Endothelial cell of umbilical vein (primary cell): ENCODE data around the gene TOP2B. TPM values are rescaled to one million over a fixed set of nuclear protein-coding genes. Genes with fewer than 3 reads are reported as not detected.

Experiments
- BruUV-seq: library from RNA; stranded (reverse); fragments of 400-500 nt; replicated peaks from 2 replicates; lab custom pipeline; 2021; lab: Mats Ljungman, UMichigan
- CTCF ChIA-PET: fragments of 300-600, 350-600 bp; sonication (Branson Sonifier 250); formaldehyde crosslinking; loops from one replicate; lab custom pipeline; 2021; ENCODE audit warnings: antibody characterized with exemption, inconsistent platforms; lab: Charles Lee
- POLR2A ChIA-PET: fragments of 300-600, 350-600 bp; sonication (Branson Sonifier 250); formaldehyde crosslinking; loops from one replicate; lab custom pipeline; 2021; ENCODE audit warnings: antibody characterized with exemption, inconsistent platforms; lab: Charles Lee
- DNase-seq: peaks from one replicate; pipeline ENCODE4 v3.0.0-alpha.2; 2011; ENCODE audit warnings: low read depth, low spot score
- FAIRE-seq: peaks from 2 replicates; lab custom pipeline; 2011; peaks lifted over from hg19 to GRCh38; lab: Jason Lieb, UNC
- H2AFZ ChIP-seq: 2 replicates; pipeline ENCODE4 v1.6.0; 2012; ENCODE audit warnings: low read depth, low read length, control low read depth, inconsistent platforms
- H3K27ac ChIP-seq: 2 replicates; pipeline ENCODE4 v1.5.1; 2011; ENCODE audit warnings: low read depth, mild to moderate bottlenecking, control low read depth, low read length, moderate library complexity; ENCODE audit not compliant: insufficient read depth
- H3K27me3 ChIP-seq, 2 experiments: 2 replicates each; pipeline versions ENCODE4 v1.6.0 to v1.6.1; 2011; ENCODE audit warnings: low read length in 2 of 2, mixed read lengths in 1 of 2; ENCODE audit not compliant: control insufficient read depth in 2 of 2, insufficient read depth in 2 of 2
- H3K36me3 ChIP-seq, 2 experiments: 2 replicates in 1 of 2; 3 replicates in 1 of 2; pipeline ENCODE4 v1.5.1; 2011; ENCODE audit warnings: low read length in 2 of 2, mild to moderate bottlenecking in 1 of 2, moderate library complexity in 1 of 2; ENCODE audit not compliant: control insufficient read depth in 2 of 2, insufficient read depth in 2 of 2; ENCODE audit errors: extremely low read depth in 1 of 2
- H3K4me1 ChIP-seq: 3 replicates; pipeline ENCODE4 v1.5.1; 2011; ENCODE audit warnings: mild to moderate bottlenecking, low read length; ENCODE audit not compliant: control insufficient read depth, insufficient read depth; ENCODE audit errors: extremely low read depth
- H3K4me2 ChIP-seq: 2 replicates; pipeline ENCODE4 v1.6.1; 2011; ENCODE audit warnings: low read length, control low read depth, mixed read lengths; ENCODE audit not compliant: insufficient read depth
- H3K4me3 ChIP-seq, 3 experiments: fragments of 200-600 bp in 1 of 3; sonication (generic), shearing (Covaris generic) in 1 of 3; replicated peaks in 1 of 3; 2 replicates each; pipeline ENCODE4 v1.5.1; 2011 to 2016; ENCODE audit warnings: control low read depth in 3 of 3, low read length in 3 of 3, mild to moderate bottlenecking in 2 of 3, inconsistent platforms in 1 of 3, low read depth in 1 of 3, moderate library complexity in 1 of 3; ENCODE audit not compliant: insufficient read depth in 1 of 3
- H3K79me2 ChIP-seq: 2 replicates; pipeline ENCODE4 v1.6.0; 2012; ENCODE audit warnings: low read length, inconsistent platforms; ENCODE audit not compliant: control insufficient read depth, insufficient read depth
- H3K9ac ChIP-seq: replicated peaks from 2 replicates; pipeline ENCODE3; 2011; ENCODE audit warnings: low read length, control low read depth; ENCODE audit not compliant: insufficient read depth; ENCODE audit errors: extremely low read depth
- H3K9me1 ChIP-seq: replicated peaks from 3 replicates; pipeline ENCODE4 v1.6.0; 2011; ENCODE audit warnings: mild to moderate bottlenecking, low read length; ENCODE audit not compliant: control insufficient read depth, insufficient read depth; ENCODE audit errors: extremely low read depth
- H3K9me3 ChIP-seq: replicated peaks from 2 replicates; pipeline ENCODE4 v1.5.1; 2012; ENCODE audit warnings: low read length, inconsistent platforms; ENCODE audit not compliant: control insufficient read depth, insufficient read depth
- H4K20me1 ChIP-seq: replicated peaks from 2 replicates; pipeline ENCODE3; 2011; ENCODE audit warnings: mild to moderate bottlenecking, low read length; ENCODE audit not compliant: control insufficient read depth, insufficient read depth; ENCODE audit errors: extremely low read depth
- CTCF ChIP-seq, 2 donors: IDR thresholded peaks; 1 replicate in 1 of 2; 2 replicates in 1 of 2; pipeline ENCODE4 v1.5.1; 2011; ENCODE audit warnings: low read length in 2 of 2, mild to moderate bottlenecking in 2 of 2, moderate library complexity in 2 of 2, control low read depth in 1 of 2, inconsistent platforms in 1 of 2, low read depth in 1 of 2; ENCODE audit not compliant: insufficient read depth in 1 of 2; ENCODE audit errors: extremely low read depth in 1 of 2
- EZH2 ChIP-seq: IDR thresholded peaks from 2 replicates; pipeline ENCODE4 v1.6.1; 2012; ENCODE audit warnings: borderline replicate concordance, low read depth, mild to moderate bottlenecking, moderate library complexity, low read length, inconsistent platforms; ENCODE audit not compliant: severe bottlenecking
- FOS ChIP-seq: IDR thresholded peaks from 2 replicates; pipeline ENCODE4 v1.6.1; 2011; ENCODE audit warnings: mild to moderate bottlenecking, low read length, moderate library complexity, borderline replicate concordance; ENCODE audit not compliant: insufficient read depth
- GATA2 ChIP-seq: IDR thresholded peaks from 2 replicates; pipeline ENCODE4 v1.7.0; 2011; ENCODE audit warnings: low read depth, mild to moderate bottlenecking, moderate library complexity, mixed read lengths, low read length; ENCODE audit not compliant: insufficient read length, insufficient read depth
- JUN ChIP-seq: IDR thresholded peaks from 2 replicates; pipeline ENCODE4 v1.6.1; 2011; ENCODE audit warnings: borderline replicate concordance, low read depth; ENCODE audit not compliant: insufficient read length, insufficient read depth
- MAX ChIP-seq: IDR thresholded peaks from 2 replicates; pipeline ENCODE4 v1.6.1; 2011; ENCODE audit not compliant: insufficient read depth, insufficient read length
- MYC ChIP-seq: IDR thresholded peaks from one replicate; pipeline ENCODE4 v1.6.1; 2011; ENCODE audit warnings: mild to moderate bottlenecking, low read depth, low read length
- POLR2A ChIP-seq: IDR thresholded peaks from 2 replicates; pipeline ENCODE4 v1.6.1; 2012; ENCODE audit warnings: low read depth, mild to moderate bottlenecking, control low read depth, low read length
- POLR2AphosphoS5 ChIP-seq: IDR thresholded peaks from 2 replicates; pipeline ENCODE4 v1.6.1; 2012; ENCODE audit warnings: low read depth, mild to moderate bottlenecking, control low read depth, low read length, moderate library complexity; ENCODE audit not compliant: insufficient read depth
- dilution Hi-C: fragments of 300-500 bp; cut with MboI; formaldehyde crosslinking; loops from one replicate; pipeline ENCODE4 v1.15.0; 2019; ENCODE audit warnings: low sequenced_read_pairs; ENCODE audit not compliant: extremely low pct_ligation_motif_present
- intact Hi-C: fragments of 100-400 bp; cut with micrococcal nuclease; formaldehyde crosslinking; loops from one replicate; pipeline ENCODE4 v1.10.0; 2022
- polyA plus RNA-seq, 4 experiments: library from polyadenylated mRNA; depleted of rRNA in 3 of 4; stranded (reverse) in 3 of 4; unstranded in 1 of 4; fragments of >200 nt; gene quantifications; 2 replicates each; pipeline versions ENCODE4 v1.2.1 to v1.2.3, GENCODE V29; 2011 to 2012; ENCODE audit warnings: missing spikeins in 1 of 4
- total RNA-seq: library from RNA; stranded (reverse); gene quantifications from 2 replicates; pipeline ENCODE4 v1.2.3, GENCODE V29; 2021

Gene TOP2B
- total and polyA plus RNA-seq, 2 donors (not counting 3 experiments of a cell fraction or from before 2014, with no cell fraction given): 20.4 to 98.9 TPM

- dilution Hi-C loops: no loop called here
- Histone ChIP-seq H3K4me3 (no peak overlapping the region), H4K20me1 (peaks cover 18% of the 10 kb centered on the region), H3K27ac (no peak overlapping the region), H3K36me3 (no peaks in the 10 kb centered on the region), H3K79me2 (peaks cover 61% of the 10 kb centered on the region), H3K4me2 (peak overlapping the region; percentile 99), H3K27me3 (no peaks in the 10 kb centered on the region), H2AFZ (no peak overlapping the region), H3K9ac (no peak overlapping the region), H3K4me1 (peaks cover 19% of the 10 kb centered on the region), H3K9me3 (no peaks in the 10 kb centered on the region), H3K9me1 (no peaks in the 10 kb centered on the region)
- ChIA-PET CTCF (interaction anchor here (0.7 to 2.2 kb wide), 8 partner anchors 8 to 195 kb away, joined by 3 to 6 read pairs (median 3); partner anchors contain the start of gene NGLY1), POLR2A (no interaction called here)
- DNase-seq (peak; percentile 21), FAIRE-seq (no peak)
- intact Hi-C loops: loop anchor here (2.0 to 5.0 kb wide), 3 partner anchors 13 to 195 kb away; no protein-coding TSS in a partner anchor
- no TSS peak for BruUV-seq
- TF ChIP-seq CTCF (IDR thresholded peaks at IDR 0.05; ENCODE audit: extremely low read depth in 1 of 2, insufficient read depth in 1 of 2, low read depth in 1 of 2, low read length in 2 of 2): no peak
- no peak for TF ChIP-seq POLR2A
- no peak for TF ChIP-seq FOS
Observed at GRCh38 chr3:25661694-25662437, 2.8 kb downstream of the TOP2B start.

GRCh38 chr3:25658836-25659235 is 5.9 kb downstream of the TOP2B start:
- Histone ChIP-seq H3K79me2 (peaks cover 88% of the 10 kb centered on the region), H3K27me3 (no peaks in the 10 kb centered on the region), H3K9me1 (no peaks in the 10 kb centered on the region), H3K4me3 (no peak overlapping the region), H2AFZ (no peak overlapping the region), H3K9me3 (no peaks in the 10 kb centered on the region), H3K36me3 (no peaks in the 10 kb centered on the region), H3K4me2 (no peak overlapping the region), H3K27ac (no peak overlapping the region), H3K4me1 (peaks cover 13% of the 10 kb centered on the region), H3K9ac (no peak overlapping the region), H4K20me1 (peaks cover 28% of the 10 kb centered on the region)
- TF ChIP-seq EZH2 (no peak), JUN (no peak), FOS (no peak), GATA2 (no peak), CTCF (IDR thresholded peaks at IDR 0.05; ENCODE audit: extremely low read depth in 1 of 2, insufficient read depth in 1 of 2, low read depth in 1 of 2, low read length in 2 of 2) (no peak), POLR2A (no peak), POLR2AphosphoS5 (no peak), MAX (no peak), MYC (no peak)
- intact Hi-C loops (no loop called here), dilution Hi-C loops (no loop called here)
- DNase-seq (no peak), FAIRE-seq (no peak)
- no TSS peak for BruUV-seq
- CTCF ChIA-PET: interaction anchor here (0.9 to 1.3 kb wide), 3 partner anchors 11 to 195 kb away, joined by 3 read pairs; partner anchors contain the start of gene NGLY1
- POLR2A ChIA-PET: no interaction called here
